GM19023 (cell line): ENCODE data around the gene CACNB1.

Experiments
- ATAC-seq: cut with Tn5 transposase; IDR thresholded peaks from one replicate; pipeline ENCODE4 v1.9.1; 2021; ENCODE audit warnings: mild to moderate bottlenecking, moderate library complexity; ENCODE audit not compliant: unreplicated experiment

CACNB1 gene

DNA sequence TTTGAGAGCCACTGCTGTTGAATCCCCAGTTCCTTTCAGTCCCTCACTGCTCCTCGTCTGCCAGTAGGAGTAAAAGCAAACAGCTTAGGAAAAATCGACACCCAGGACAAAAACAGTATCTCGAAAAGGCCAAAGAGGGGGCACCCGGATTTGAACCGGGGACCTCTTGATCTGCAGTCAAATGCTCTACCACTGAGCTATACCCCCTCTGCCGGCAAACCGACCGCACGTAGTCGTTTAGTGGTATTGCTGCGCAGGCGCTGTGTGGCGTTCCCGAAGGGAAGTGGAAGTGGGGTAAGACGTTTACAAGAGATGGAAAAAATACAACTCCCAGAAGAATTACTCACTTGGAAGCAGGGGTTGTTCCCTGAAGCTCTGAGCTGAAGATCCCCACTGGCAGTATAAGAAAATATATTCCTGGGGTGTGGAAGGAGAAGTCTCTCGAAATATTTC is 43.8 kb downstream of the CACNB1 start:
- ATAC-seq: peak; percentile 40

DNA sequence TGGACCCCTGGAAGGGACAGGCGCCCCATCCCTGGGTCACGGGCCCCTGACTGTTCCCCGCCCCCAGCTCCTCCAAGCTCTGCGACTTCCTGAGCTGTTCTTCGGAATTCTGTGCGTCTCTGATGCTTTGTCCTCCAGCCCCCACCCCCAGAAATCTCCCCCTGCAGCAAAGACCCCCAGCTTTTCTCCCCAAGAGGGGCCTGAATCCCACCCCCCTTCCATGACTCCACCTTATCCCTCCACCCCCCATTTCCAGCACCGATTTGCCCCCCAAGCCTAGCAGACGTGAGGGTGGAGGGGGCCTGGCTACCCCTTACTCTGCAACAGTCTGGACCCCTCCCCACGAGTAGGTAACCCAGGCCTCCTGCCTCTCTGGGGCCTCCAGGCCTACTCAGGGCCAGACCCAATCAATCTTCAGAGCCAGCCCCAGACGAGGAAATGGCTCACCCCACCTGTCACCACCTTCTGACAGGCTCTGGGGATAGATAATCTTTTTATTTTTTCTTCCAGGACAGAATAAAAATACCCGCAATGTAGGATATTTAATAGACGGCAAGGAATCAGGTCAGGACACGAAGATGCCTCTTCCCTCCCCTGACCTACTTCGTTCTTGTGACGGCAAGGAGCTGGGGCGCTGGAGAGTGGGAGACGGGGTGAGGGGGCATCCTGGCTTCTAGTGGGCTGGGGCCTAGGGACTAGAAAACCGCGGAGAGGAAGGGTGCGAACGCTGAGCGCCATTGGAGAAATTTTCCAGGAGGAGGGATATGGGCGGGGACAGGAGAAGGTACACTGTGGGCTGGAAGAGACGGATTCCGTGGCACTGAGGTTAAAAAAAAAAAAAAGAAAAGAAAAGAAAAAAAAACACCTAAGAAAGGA is 45.3 kb downstream of the CACNB1 start:
- no peak for ATAC-seq

DNA sequence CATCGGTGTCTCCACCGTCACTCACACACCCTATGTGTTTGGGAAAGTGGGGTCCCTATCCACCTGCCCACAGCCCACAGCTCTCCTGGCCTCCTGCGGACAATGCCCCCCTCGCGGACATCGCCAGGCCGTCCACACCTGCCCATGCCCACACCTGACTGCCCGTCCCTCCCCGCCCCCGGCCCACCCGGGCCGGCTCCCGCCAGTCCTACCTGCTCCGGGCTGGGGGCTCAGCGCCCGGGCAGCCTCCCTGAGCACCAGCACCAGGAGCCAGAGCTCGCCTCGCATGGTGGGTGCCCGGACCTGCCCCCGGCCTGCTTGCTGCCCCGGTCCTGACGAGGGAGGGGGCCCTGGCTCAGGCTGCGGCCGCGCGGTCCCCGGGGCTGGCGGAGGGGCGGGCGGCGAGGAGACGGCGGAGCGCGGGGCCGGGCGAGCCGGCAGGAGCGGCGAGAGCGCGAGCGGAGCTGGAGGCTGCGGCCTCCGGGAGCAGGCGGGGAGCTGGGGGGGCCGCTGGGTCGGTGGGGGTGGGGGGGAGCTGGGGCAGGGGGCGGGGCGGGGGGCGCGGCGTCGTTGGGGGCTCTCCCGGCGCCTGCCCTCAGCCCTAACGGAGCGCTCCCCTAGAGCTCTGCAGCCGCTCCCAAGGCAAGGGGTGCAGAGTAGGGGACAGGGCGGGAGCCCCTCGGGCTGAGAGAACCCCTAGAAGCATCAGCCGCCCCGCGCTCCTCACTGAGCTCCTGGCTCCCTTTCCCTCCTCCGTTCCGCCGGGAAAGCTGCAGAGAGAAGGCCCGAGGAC is 46.1 kb downstream of the CACNB1 start, which contains the start of gene PLXDC1:
TSS of gene PLXDC1 (minus strand) at position 488 of the 793 bp plus-strand sequence. CDS start at position 288, 200 bp downstream.
- ATAC-seq: no peak

DNA sequence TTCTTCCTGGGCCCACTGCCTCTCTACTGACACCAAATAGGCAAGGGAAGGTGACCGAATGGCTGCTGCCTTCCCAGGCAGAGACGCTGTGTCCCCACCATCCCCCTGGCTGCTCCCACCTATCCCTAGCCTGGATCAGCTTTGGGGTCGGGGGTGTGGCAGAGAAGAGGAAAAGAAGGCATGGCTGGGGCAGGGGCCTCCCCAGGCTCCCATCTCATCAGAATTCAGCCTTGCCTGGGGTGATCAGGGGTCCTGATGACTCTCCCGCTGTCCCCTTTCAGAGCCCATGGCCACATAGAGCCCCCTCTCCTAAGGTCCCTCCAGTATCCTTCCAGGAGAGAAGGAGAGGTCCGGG is 46.7 kb downstream of the CACNB1 start:
- no peak for ATAC-seq

DNA sequence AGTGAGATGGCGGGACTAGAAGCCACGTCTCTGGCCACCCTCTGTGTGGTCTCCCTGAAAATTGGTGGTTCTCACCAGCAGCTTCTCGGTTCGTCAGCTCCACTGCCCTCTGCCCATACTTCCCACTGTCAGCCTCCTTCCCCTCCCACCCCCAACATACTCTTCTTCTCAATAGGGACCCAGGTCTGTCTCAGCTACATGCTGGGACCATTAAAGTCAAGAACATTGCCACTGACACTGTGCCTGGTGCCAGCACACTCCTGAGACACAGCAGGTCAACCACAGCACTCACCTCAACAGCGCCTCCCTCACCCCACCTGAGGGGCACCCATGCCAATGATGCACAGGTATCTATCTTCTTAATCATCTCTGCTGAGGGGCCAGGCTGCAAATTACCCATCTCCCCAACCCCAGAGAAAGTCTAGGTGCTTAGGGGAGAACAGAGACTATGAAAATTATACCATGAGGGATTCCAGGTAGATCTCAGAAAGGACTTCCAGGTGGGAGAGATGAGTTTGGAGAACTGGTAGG is 47.3 kb downstream of the CACNB1 start:
- ATAC-seq: no peak

DNA sequence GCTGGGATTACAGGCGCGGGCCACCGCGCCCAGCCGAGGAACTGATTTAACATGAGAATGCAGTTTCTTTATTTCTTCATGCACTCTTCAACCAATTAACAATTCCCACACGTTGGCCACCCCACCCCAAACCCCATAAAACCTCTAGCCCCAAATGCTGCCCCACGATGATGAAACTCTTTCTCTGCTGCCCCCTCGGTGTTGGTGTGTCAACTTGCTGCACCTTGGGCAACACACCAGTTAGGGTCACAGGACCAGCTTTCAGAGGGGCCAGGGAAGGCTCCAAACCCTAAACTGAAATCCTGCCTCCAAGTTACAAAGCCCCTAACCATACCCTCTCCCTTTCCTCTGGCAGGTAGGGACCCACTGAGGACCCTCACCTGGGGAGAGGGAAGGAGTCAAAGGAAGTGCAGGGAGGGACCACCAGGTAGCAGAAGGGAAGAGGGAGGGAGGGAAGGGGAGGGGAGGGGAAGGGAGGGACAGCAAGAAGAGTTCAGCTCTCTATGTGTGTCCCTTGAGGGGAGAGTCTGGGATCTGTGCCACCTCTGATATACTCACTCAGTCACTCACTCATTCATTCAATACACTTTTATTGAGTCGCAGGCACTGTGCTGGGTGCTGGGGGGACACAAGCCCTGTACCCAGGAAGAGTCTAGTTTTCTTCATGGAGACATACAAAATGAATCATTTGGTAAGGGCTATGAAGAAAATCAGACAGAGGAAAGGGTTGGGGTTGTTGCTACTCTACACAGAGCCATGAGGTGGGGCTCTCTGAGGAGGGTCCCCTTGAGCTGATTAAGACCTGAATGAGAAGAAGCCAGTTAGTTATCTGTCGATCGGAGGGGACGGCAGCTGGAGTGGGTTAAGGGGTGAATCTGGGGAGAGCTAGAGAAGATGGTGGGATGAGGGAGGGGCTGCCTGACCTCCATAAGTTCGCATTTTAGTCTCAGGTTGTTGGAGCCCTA is 50.0 kb downstream of the CACNB1 start:
- no peak for ATAC-seq

DNA sequence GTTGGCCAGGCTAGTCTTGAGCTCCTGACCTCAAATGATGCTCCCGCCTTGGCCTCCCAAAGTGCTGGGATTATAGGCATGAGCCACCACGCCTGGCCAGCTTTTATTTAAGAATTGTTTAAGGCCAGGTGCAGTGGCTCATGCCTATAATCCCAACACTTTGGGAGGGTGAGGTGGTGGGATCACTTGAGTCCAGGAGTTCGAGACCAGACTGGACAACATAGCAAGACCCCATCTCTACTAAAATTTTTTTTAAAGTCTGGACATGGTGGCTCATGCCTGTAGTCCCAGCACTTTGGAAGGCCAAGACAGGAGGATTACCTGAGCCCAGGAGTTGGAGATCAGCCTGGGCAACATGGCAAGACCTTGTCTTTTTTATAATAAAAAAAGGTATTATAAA is 51.2 kb downstream of the CACNB1 start:
- ATAC-seq: no peak

DNA sequence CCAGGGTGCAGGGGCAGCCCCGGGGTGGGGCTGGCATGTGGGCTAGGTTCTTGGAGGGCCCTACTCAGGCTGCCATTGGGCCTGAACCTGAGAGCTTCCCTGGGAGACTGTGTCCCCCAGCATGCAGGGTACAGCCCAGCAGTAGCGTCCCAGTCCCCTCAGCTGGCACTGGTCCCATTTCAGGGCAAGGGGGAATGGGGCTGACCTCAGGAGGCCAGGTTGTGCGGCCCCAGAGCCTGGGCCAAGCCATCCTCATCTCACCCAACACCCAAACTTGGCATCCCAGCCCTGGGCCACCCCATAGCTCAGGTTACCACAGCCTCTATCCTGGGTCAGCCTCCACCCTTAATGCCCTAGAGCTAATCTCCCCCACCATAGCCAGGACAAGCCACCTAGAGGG is 52.3 kb downstream of the CACNB1 start:
- no peak for ATAC-seq

DNA sequence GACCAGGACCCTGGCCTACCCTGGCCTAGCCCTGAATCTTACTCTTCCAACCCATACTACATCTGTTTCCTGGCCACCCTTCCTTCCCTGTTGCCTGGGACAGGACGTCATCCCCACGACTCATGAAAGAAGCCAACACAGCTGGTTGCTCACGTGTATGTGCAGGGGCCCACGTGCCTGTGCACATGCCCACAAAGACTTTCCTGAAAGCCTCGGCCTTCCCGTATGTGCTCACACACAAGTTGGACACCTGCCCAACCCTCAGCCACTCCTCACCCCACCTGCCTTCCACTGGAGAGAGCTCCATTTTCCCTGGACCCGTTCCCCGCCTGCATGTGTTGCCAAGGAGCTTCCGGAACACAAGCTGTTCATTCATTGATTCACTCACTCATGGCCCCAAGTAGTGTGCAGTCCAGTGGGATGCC is 53.0 kb downstream of the CACNB1 start:
- ATAC-seq: no peak

DNA sequence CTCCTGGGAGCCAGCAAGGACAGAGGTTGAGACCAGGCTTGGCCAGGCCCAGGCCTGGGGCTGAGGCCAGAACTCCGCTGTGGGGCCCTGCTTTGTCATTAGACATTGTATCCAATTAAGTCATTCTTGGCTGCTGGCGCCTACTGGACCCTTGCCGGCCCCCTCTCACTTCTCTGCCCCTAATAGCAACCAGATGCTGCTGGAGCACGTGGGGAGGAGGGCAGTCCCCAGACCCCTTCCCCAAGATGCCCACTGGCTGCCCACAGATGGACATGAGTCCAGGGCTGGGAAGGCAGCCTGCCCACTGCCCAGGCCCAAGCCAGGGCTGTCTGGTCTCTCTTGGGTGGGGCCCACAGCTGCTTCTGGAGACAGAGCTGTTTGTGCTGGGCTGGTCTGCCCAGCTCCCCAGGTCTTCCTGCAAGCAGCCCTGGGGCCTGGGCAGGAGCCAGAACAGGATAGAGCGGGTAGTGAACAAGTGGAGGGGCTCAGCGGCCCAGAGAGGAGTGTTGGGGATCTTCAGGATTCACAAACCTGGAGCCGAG is 53.8 kb downstream of the CACNB1 start:
- no peak for ATAC-seq

DNA sequence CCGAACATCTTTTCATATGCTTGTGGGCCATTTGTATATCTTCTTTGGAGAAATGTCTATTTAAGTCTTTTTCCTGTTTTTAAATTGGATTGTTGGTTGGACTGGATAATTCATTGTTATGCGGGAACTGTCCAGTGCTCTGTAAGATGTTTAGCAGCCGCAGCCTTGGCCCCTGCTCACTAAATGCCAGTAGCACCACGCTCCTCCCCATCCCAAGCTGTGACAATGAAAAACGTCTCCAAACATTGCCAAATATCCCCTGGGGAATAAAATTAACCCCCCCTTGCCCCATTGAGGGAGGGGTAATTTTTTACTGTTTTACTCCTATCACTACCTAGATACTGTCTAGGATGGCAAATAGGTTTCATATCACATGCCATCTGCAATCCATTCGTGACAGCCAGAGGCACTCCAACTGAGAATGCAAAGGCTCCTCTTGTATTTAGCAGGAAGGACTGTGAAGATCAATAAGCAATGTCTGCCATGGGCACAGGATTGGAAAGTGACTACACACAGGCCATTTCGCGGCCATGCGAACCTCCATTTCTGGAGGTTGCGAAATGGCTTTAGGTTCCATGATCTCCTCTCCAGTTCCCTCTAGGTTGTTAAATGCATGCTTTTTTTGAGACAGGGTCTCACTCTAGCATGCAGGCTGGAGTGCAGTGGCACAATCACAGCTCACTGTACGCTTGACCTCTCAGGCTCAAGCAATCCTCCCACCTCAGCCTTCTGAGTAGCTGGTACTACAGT is 55.4 kb downstream of the CACNB1 start:
- no peak for ATAC-seq

DNA sequence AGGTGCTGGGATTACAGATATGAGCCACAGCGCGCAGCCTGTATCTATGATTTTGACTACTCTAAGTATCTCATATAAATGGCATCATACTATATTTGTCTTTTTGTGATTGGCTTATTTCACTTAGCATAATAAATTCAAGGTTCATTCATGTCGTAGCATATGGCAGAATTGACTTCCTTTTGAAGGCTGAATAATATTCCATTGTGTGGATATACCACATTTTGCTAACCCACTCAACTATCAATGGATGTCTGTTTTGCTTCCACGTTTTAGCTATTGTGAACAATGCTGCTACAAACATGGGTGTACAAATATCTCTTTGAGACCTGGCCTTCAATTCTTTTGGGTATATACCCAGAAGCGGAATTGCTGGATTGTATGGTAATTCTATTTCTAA is 56.2 kb downstream of the CACNB1 start:
- ATAC-seq: no peak

DNA sequence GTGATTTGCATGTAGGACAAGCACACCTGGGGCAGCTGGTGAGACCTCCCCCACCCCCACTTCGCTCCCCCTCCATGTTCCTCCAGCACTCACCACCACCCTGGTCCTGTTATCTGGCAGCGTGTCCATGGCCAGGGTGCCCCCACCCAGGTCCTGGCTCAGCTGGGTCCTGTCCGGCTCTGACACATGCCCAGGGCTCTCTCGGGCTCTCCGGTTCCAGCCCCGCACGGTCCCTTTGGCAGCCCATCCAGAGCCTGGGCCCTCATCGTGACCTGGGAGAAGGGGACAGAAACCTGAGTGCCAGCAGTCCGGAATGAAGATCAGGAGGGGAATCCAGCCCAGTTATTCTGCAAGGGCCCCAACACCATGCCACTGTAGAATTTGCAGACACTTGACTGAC is 57.9 kb downstream of the CACNB1 start:
- ATAC-seq: no peak

DNA sequence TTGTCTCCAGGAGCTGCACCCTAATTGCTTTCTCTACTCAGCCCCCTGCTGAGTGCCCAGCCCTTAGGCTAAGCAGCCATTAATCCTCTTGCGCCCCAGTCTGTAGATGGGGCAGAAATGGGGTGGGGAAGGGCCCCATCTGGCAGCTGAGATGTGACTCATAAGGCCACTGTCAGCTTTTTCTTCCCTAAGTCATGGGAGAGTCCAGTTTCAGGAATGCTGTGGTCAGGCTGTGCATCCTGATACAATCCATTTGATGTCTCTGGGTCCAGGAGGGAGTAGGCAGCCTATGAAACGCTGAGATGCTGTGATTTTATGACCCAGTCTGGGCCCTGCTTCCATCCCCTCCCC is 58.3 kb downstream of the CACNB1 start:
- ATAC-seq: no peak

DNA sequence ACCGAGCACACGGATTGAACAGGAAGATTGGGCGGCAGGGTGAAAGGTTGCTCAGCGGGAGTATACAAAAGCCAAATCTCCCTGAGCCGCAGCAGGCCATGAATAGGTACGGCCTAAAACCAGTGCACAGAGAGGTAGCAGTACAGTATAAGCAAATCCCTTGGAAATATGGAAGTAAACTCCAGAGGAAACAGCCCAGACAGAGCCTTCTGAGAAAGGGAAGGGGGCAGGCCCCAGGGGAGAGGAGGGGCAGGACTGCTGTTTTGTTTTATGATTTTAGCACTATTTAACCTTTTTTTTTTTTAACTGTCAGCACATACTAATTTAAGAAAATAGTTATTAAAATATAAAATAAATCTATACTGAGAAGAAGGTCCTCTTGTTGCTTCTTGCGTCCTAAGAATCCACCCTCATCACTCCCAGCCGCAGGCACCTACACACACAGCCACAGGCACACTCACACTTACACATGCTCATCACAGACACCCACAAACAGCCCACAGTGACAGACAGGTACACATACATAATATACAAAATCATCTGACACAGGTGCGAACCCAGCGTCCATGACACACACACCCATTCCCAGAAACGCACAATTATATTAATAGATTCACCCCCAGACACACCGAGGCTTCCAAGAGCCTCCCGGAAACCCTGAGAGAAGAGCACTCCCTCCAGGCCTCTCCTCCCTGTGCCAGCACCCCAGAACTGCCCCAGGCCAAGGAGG is 58.9 kb downstream of the CACNB1 start:
- no peak for ATAC-seq

DNA sequence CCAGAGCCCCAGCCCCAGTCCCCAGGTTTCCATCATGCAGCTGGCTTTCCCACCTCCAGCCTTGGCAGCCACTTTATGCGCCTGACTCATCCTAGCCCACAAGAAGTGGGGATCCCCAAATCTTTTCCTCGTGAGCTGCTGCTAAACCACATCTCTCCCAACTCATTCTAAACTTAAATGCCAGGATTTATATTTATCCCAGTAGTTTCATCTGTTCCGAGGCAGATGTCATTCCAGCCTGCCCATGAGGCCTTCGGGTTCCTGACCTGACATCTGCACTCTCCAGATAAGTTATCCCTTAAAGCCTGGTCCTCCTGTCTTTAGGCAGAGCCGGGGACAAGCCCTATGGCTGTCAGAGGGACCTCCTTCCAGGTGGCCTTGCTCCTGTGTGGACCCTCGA is 62.6 kb downstream of the CACNB1 start:
- no peak for ATAC-seq

DNA sequence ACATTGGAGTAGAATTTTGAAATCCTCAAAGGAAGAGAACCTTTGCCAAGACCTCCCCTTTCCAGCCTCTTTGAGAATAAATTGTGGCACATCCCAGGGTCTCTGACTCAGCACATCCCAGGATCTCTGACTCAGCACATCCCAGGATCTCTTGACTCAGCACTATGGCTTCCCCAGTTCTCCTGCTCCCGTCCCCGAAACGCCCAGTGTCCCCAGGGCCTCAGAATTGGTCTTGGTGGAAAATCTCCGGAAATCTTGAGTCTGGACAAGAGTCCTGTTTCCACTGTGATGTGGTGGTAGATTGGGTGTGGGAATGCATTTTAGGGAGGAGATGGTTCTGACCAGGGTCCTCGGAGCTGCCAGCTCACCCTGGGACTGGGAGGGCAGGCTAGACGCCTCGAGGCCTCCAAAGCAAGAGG is 65.3 kb downstream of the CACNB1 start:
- ATAC-seq: no peak

DNA sequence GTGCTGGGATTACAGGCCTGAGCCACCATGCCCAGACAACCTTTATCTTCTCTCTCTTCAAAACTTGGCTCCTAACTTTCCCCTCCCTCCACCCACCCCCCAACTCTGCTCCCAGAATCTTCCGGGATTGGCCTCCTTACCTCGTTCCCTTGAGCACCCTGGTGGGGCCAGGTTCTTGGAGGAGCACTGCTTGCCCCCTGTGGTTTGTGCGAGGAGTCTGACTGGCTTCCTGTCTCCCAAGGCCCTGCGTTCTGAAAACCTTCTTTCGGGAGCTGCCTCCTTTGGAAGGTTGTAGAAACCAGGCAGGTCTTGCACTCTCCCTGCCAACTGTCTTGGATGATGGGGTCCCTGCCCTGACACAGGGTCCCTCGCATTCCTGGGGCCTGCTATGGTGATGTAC is 65.9 kb downstream of the CACNB1 start:
- ATAC-seq: no peak

DNA sequence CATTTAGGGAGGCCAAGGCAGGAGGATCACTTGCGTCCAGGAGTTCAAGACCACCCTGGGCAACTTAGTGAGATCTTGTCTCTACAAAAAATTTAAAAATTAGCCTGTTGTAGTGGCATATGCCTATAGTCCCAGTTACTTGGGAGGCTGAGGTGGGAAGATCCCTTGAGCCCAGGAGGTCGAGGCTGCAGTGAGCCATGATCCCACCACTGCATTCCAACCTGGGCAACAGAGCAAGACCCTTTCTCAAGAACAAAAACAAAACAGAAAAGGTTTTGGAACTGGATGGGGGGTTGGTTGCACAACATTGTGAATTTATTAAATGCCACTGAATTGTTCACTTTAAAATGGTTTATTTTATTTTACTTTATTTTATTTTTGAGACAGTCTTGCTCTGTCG is 67.3 kb downstream of the CACNB1 start:
- no peak for ATAC-seq
